Brain microvascular endothelial cell (primary cell): ENCODE results near the gene TNS4.
"Not testable (repeated sequence)": the region's sequence is repeated elsewhere in the genome, so short reads cannot be mapped to it uniquely, and the experiment has no call there.

Experiments used
- DNase-seq: peaks from one replicate; pipeline ENCODE4 v3.0.0-alpha.2; 2020
- H3K27ac ChIP-seq: fragments of 250-450 bp; sonication (Bioruptor Pico); 2 replicates; pipeline ENCODE4 v1.5.1; 2020; ENCODE audit warnings: mild to moderate bottlenecking, moderate library complexity
- H3K27me3 ChIP-seq: fragments of 250-450 bp; sonication (Bioruptor Pico); replicated peaks from 2 replicates; pipeline ENCODE4 v1.5.1; 2020; ENCODE audit warnings: mild to moderate bottlenecking
- H3K36me3 ChIP-seq: fragments of 250-450 bp; sonication (Bioruptor Pico); replicated peaks from 2 replicates; pipeline ENCODE4 v1.5.1; 2020; ENCODE audit warnings: mild to moderate bottlenecking
- H3K4me3 ChIP-seq: 2 replicates; pipeline ENCODE4 v1.5.1; 2011; ENCODE audit warnings: low read depth, mild to moderate bottlenecking, control low read depth, low read length, moderate library complexity
- CTCF ChIP-seq: IDR thresholded peaks from 2 replicates; pipeline ENCODE4 v1.5.1; 2011; ENCODE audit warnings: low read depth, mild to moderate bottlenecking, moderate library complexity, low read length, control low read depth, inconsistent platforms; ENCODE audit errors: missing control alignments
- in situ Hi-C: cut with HindIII; loops from 2 replicates; pipeline ENCODE4 v1.10.0; 2017; ENCODE audit warnings: low sequenced_read_pairs, low pct_ligation_motif_present

Gene TNS4

GRCh38 chr17:40547079-40547784 lies 45.8 kb upstream of the TNS4 start:
- H3K36me3 ChIP-seq = no peaks in the 10 kb centered on the region
- no peaks in the 10 kb centered on the region for H3K27me3 ChIP-seq
- no peak overlapping the region for H3K27ac ChIP-seq
- no peak overlapping the region for H3K4me3 ChIP-seq
- no peak for TF ChIP-seq CTCF
- in situ Hi-C loops = loop anchor here (25.0 kb wide), 2 partner anchors 135 to 235 kb away; partner anchors contain the start of genes RARA and TOP2A
- no peak for DNase-seq

- in situ Hi-C loops = loop anchor here (25.0 kb wide), 2 partner anchors 134 to 234 kb away; partner anchors contain the start of genes RARA and TOP2A
- H3K4me3 ChIP-seq, H3K27ac ChIP-seq, H3K27me3 ChIP-seq, H3K36me3 ChIP-seq, DNase-seq: not testable (repeated sequence)
Measured at GRCh38 chr17:40546497-40546896, 45.1 kb upstream of the TNS4 start.

- no peak for DNase-seq
- no peak overlapping the region for H3K4me3 ChIP-seq
- in situ Hi-C loops = loop anchor here (25.0 kb wide), 2 partner anchors 133 to 233 kb away; partner anchors contain the start of genes RARA and TOP2A
- TF ChIP-seq CTCF = no peak
- H3K27me3 ChIP-seq = no peaks in the 10 kb centered on the region
- H3K36me3 ChIP-seq = no peaks in the 10 kb centered on the region
- no peak overlapping the region for H3K27ac ChIP-seq
Measured at GRCh38 chr17:40545660-40546059, 44.2 kb upstream of the TNS4 start.

- Histone ChIP-seq H3K36me3 (no peaks in the 10 kb centered on the region), H3K4me3 (no peak overlapping the region), H3K27me3 (no peaks in the 10 kb centered on the region), H3K27ac (peak overlapping the region; percentile 94)
- peak; percentile 98 for DNase-seq
- in situ Hi-C loops = loop anchor here (25.0 kb wide), 2 partner anchors 130 to 230 kb away; partner anchors contain the start of genes RARA and TOP2A
- TF ChIP-seq CTCF = no peak
Measured at GRCh38 chr17:40542558-40543411, 41.4 kb upstream of the TNS4 start.

GRCh38 chr17:40541873-40542557 lies 40.6 kb upstream of the TNS4 start:
- in situ Hi-C loops = loop anchor here (25.0 kb wide), 2 partner anchors 130 to 230 kb away; partner anchors contain the start of genes RARA and TOP2A

More at GRCh38 chr17:40541873-40542557, 40.6 kb upstream of the TNS4 start:
- no peak for DNase-seq
- Histone ChIP-seq H3K27me3 (no peaks in the 10 kb centered on the region), H3K4me3 (no peak overlapping the region), H3K27ac (peak overlapping the region; percentile 94), H3K36me3 (no peaks in the 10 kb centered on the region)
- no peak for TF ChIP-seq CTCF
